GM20431 (cell line): ENCODE data around the gene MXI1.

Experiments used
- in situ Hi-C: fragments of 300-500 bp; cut with MseI, MboI; formaldehyde crosslinking; loops from one replicate; pipeline ENCODE4 v1.15.0; 2020; ENCODE audit warnings: low sequenced_read_pairs; ENCODE audit not compliant: unreplicated experiment

The MXI1 gene

GRCh38 chr10:110212119-110213006, 5.0 kb downstream of the MXI1 start:
- in situ Hi-C loops, result no loop called here

GRCh38 chr10:110214371-110214826, 7.0 kb downstream of the MXI1 start:
- in situ Hi-C loops, result no loop called here

GRCh38 chr10:110215286-110216170, 8.1 kb downstream of the MXI1 start:
- in situ Hi-C loops, result no loop called here

GRCh38 chr10:110216240-110216639, 8.8 kb downstream of the MXI1 start:
- in situ Hi-C loops, result no loop called here

GRCh38 chr10:110216942-110217661, 9.7 kb downstream of the MXI1 start:
- in situ Hi-C loops, result no loop called here

GRCh38 chr10:110217662-110218008, 10.2 kb downstream of the MXI1 start:
- in situ Hi-C loops, result no loop called here

- in situ Hi-C loops, result no loop called here
Measured at GRCh38 chr10:110218632-110219031, 11.2 kb downstream of the MXI1 start.

- in situ Hi-C loops, result no loop called here
Measured at GRCh38 chr10:110219884-110220283, 12.5 kb downstream of the MXI1 start.

GRCh38 chr10:110220398-110220797, 13.0 kb downstream of the MXI1 start:
- in situ Hi-C loops, result no loop called here

GRCh38 chr10:110221044-110221720, 13.8 kb downstream of the MXI1 start:
- in situ Hi-C loops, result no loop called here

- in situ Hi-C loops, result no loop called here
Measured at GRCh38 chr10:110221721-110222261, 14.4 kb downstream of the MXI1 start.

- in situ Hi-C loops, result no loop called here
Measured at GRCh38 chr10:110222641-110223297, 15.4 kb downstream of the MXI1 start.

- in situ Hi-C loops, result no loop called here
Measured at GRCh38 chr10:110223298-110223925, 16.0 kb downstream of the MXI1 start.

- in situ Hi-C loops, result no loop called here
Measured at GRCh38 chr10:110224992-110225391, 17.6 kb downstream of the MXI1 start.

GRCh38 chr10:110225441-110225755, 18.0 kb downstream of the MXI1 start:
- in situ Hi-C loops, result no loop called here

GRCh38 chr10:110225756-110226542, 18.5 kb downstream of the MXI1 start:
- in situ Hi-C loops, result no loop called here

- in situ Hi-C loops, result no loop called here
Measured at GRCh38 chr10:110226543-110226925, 19.1 kb downstream of the MXI1 start.
